A673 (cell line): ENCODE results near the gene UBL7.

Experiments
- EZH2 ChIP-seq: fragments of 200-600 bp; sonication (generic); IDR thresholded peaks from 2 replicates; pipeline ENCODE4 v1.6.1; 2017; ENCODE audit warnings: borderline replicate concordance, low read depth, mild to moderate bottlenecking, mixed read lengths, antibody characterized with exemption, low read length; ENCODE audit not compliant: poor library complexity, severe bottlenecking
- TF ChIP-seq, protein P1 (sequence below): fragments of 300-800, 200-600 bp; sonication (generic); conservative IDR thresholded peaks from 2 replicates; pipeline ENCODE4 v1.5.1; 2017; ENCODE audit warnings: low read depth, mild to moderate bottlenecking, antibody characterized with exemption, low read length, moderate library complexity, mixed read lengths

DNA sequence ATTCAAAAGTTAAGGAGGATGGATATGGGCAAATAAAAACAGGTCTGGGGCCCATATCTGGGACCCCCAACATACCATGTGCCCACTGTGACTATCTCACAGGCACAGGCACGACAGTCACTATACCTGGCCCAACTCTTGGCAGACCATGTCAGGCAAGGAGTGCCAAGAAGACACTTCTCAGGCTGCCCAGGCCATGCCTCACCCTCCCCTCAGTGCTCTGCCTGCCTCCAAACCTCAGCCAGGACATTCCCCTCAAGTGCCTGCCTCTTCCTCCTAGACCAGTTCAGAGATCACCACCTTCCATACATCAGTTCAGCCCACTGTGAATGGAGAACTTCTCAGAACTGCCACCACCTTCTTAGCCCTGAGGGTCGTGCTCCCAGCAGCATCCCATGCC lies 22.8 kb downstream of the UBL7 start:
- TF ChIP-seq, protein P1, sequence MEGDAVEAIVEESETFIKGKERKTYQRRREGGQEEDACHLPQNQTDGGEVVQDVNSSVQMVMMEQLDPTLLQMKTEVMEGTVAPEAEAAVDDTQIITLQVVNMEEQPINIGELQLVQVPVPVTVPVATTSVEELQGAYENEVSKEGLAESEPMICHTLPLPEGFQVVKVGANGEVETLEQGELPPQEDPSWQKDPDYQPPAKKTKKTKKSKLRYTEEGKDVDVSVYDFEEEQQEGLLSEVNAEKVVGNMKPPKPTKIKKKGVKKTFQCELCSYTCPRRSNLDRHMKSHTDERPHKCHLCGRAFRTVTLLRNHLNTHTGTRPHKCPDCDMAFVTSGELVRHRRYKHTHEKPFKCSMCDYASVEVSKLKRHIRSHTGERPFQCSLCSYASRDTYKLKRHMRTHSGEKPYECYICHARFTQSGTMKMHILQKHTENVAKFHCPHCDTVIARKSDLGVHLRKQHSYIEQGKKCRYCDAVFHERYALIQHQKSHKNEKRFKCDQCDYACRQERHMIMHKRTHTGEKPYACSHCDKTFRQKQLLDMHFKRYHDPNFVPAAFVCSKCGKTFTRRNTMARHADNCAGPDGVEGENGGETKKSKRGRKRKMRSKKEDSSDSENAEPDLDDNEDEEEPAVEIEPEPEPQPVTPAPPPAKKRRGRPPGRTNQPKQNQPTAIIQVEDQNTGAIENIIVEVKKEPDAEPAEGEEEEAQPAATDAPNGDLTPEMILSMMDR, result no peak
- no peak for TF ChIP-seq EZH2
